Measurements from ENCODE around the gene KERA.
"Not testable (repeated sequence)": the region's sequence is repeated elsewhere in the genome, so short reads cannot be mapped to it uniquely, and the experiment has no call there.

KERA gene

DNA sequence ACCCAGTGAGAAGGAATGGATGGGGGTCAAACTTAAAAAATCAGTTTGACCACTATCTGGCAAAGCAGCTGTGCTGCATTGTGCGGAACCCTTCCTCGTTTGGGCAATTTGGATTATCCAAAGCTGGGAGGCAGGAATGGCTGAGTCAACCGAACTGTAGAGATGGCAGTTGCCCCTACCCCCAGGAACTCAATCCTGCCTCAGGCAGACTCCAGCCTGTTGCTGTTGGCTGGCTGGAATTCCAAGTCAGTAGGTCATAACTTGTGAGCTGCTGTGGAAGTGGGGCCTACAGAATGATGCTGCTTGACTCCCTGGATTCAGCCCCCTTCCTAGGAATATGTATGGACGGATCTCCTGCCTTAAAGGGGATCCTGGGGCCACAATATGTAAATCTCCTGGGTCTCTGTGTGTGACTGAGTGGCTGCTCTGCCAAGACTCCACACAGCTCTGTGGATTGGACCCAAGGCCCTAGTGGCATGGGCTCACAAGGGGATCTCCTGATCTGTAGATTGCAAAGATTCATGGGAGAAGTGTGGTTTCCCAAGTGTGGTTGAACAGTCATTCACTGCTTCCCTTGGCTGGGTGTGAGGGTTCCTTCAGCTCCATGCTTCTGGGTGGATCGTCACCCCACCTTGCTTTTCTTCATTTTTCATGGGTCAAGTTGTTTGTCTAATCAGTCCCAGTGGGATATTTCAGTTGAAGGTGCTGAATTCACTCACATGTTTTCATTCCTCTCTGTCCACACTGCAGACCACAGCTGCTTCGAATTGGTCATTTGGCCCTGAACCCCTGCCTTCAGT lies 34.3 kb upstream of the KERA start:
- TF ChIP-seq, protein P1, sequence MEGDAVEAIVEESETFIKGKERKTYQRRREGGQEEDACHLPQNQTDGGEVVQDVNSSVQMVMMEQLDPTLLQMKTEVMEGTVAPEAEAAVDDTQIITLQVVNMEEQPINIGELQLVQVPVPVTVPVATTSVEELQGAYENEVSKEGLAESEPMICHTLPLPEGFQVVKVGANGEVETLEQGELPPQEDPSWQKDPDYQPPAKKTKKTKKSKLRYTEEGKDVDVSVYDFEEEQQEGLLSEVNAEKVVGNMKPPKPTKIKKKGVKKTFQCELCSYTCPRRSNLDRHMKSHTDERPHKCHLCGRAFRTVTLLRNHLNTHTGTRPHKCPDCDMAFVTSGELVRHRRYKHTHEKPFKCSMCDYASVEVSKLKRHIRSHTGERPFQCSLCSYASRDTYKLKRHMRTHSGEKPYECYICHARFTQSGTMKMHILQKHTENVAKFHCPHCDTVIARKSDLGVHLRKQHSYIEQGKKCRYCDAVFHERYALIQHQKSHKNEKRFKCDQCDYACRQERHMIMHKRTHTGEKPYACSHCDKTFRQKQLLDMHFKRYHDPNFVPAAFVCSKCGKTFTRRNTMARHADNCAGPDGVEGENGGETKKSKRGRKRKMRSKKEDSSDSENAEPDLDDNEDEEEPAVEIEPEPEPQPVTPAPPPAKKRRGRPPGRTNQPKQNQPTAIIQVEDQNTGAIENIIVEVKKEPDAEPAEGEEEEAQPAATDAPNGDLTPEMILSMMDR (IDR thresholded peaks at IDR 0.05; ENCODE audit: insufficient read depth, missing control alignments), result no peak
- DNase-seq (ENCODE audit: insufficient read length, low spot score), result no peak
- no peak for FAIRE-seq

DNA sequence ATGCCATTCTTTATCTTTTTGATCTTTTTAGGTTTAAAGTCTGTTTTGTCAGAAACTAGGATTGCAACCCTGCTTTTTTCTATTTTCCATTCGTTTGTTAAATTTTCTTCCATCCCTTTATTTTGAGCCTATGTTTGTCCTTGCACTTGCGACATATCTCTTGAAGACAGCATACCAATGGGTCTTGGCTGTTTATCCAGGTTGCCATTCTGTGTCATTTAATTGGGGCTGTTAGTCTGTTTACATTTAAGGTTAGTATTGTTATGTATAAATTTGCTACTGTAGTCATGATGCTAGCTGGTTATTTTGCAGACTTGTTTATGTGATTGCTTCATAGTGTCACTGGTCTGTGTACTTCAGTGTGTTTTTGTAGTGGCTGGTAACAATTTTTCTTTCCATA lies 32.1 kb upstream of the KERA start:
- FAIRE-seq; DNase-seq (ENCODE audit: insufficient read length, low spot score): not testable (repeated sequence)

GRCh38 chr12:91080041-91080440 lies 22.2 kb upstream of the KERA start:
- FAIRE-seq (no peak), DNase-seq (ENCODE audit: insufficient read length, low spot score) (no peak)
- TF ChIP-seq, protein P1 (IDR thresholded peaks at IDR 0.05; ENCODE audit: insufficient read depth, missing control alignments), result no peak

- no peak for DNase-seq (ENCODE audit: insufficient read length, low spot score)
- TF ChIP-seq, protein P1 (IDR thresholded peaks at IDR 0.05; ENCODE audit: insufficient read depth, missing control alignments), result no peak
- no peak for FAIRE-seq
Measured at GRCh38 chr12:91078501-91078900, 20.7 kb upstream of the KERA start.

DNA sequence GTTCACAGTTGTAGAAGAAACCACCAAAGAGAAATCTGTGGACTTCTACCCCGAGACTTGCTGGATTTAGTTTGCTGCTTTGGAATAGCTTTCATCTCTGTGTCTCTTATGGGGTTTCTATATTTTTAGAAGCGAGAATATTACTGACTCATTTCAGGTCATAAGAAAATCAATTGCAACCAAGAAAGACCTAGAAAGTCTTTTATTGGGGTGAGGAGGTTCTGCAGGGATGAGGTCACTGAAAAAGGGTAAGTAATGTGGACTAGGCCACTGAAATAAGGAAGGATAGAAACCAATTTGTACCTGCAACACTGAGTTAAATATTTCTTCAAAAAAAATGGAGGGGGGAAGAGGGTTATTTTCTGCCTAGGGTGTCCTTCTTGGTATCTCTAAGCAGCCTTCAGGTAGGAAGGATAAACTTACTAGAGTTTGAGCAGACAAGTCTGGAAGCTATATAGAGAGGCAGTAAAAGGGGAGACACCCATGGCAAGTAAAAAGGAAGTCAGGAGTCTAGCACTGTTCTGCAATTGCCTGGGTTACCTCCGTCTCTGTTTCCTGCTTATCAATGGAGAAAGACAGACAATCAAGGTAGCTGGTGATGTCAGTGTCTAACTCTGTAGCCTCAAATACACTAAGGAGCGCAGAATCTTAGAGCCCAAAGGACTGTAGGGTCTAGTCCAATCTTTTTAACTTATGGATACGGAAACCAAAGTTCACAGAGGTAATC lies 19.6 kb upstream of the KERA start:
- TF ChIP-seq, protein P1 (IDR thresholded peaks at IDR 0.05; ENCODE audit: insufficient read depth, missing control alignments), result no peak
- FAIRE-seq (no peak), DNase-seq (ENCODE audit: insufficient read length, low spot score) (no peak)

DNA sequence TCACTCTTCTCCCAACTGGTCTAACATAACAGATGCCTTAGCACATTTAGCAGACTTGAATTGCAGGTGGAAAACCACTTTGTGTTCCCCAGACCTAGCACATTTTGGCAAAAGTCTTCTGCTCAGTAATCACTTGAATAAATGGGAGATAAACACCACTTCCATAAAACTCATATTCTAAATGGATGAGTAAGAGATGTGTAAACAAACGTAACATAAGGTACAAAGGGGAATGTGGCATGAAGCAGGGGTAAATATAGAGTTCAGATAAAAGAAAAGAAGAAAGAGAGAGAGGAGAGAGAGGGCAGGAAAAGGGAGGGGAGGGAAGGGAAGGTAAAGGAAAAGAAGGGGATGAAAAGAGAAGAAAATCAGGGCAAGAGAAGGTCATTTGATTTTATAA lies 17.0 kb upstream of the KERA start:
- TF ChIP-seq, protein P1 (IDR thresholded peaks at IDR 0.05; ENCODE audit: insufficient read depth, missing control alignments), result no peak
- FAIRE-seq (no peak), DNase-seq (ENCODE audit: insufficient read length, low spot score) (no peak)

DNA sequence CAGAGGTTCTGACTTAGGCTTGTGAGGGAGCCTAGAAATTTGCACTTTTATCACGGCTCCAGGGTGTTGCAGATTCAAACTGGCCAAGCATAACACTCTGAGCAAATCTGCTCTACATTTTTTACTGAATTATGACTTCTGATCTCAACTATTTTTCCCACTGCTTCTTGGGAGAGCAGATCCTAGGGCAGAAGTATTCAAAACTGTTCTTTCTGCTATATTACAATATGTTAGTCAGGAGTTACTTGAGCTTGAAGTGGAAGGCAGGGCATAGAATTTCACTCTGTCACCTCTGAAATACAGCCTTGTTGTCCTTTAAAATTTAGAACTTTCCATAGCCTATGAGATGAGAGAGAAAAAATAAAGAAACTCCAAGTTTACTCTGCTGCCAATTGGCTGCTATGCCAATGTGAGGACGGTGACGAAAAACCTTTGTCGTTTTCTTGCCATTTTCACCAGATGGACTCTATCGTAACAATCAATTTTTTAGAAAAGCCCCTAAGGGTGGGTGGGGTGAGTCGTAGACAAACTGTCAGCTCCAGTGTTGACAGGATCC lies 16.4 kb upstream of the KERA start:
- TF ChIP-seq, protein P1 (IDR thresholded peaks at IDR 0.05; ENCODE audit: insufficient read depth, missing control alignments), result no peak
- DNase-seq (ENCODE audit: insufficient read length, low spot score) (no peak), FAIRE-seq (no peak)
